H1 (cell line): ENCODE data around the gene CIDEA. TPM values are rescaled to one million over a fixed set of nuclear protein-coding genes. Genes with fewer than 3 reads are reported as not detected.
A peak's percentile ranks its signal among the peaks of the same experiment; 100 is the strongest.

Source experiments
- CTCF ChIA-PET: fragments of 300-600 bp; sonication (Branson Sonifier 250); formaldehyde crosslinking; loops from one replicate; lab custom pipeline; 2021; ENCODE audit not compliant: partially characterized antibody; lab: Charles Lee
- POLR2A ChIA-PET: fragments of 300-600 bp; sonication (Branson Sonifier 250); formaldehyde crosslinking; loops from one replicate; lab custom pipeline; 2021; ENCODE audit warnings: inconsistent platforms; ENCODE audit not compliant: partially characterized antibody; lab: Charles Lee
- DNase-seq, 2 experiments: peaks; one replicate each; pipeline versions ENCODE4 v3.0.0 to v3.0.0-alpha.2; 2010 to 2022; ENCODE audit warnings: low spot score in 2 of 2, low read depth in 1 of 2, mixed read lengths in 1 of 2
- FAIRE-seq: peaks from 2 replicates; lab custom pipeline; 2011; peaks lifted over from hg19 to GRCh38; lab: Jason Lieb, UNC
- H2AFZ ChIP-seq: 2 replicates; pipeline ENCODE4 v1.8.1; 2012; ENCODE audit warnings: low read length, inconsistent platforms
- H2AK5ac ChIP-seq: 2 replicates; pipeline ENCODE4 v1.6.1; 2013; ENCODE audit warnings: low read depth, low read length
- H2BK120ac ChIP-seq: replicated peaks from 2 replicates; pipeline ENCODE3; 2013; ENCODE audit warnings: low read depth, low read length, inconsistent platforms
- H2BK12ac ChIP-seq: 2 replicates; pipeline ENCODE4 v1.6.1; 2013; ENCODE audit warnings: low read depth, low read length
- H2BK15ac ChIP-seq: 2 replicates; pipeline ENCODE4 v1.6.1; 2013; ENCODE audit warnings: low read length
- H2BK20ac ChIP-seq: 2 replicates; pipeline ENCODE4 v1.6.1; 2013; ENCODE audit warnings: low read length
- H2BK5ac ChIP-seq: 2 replicates; pipeline ENCODE4 v1.6.1; 2013; ENCODE audit warnings: low read depth, low read length
- H3K14ac ChIP-seq: 2 replicates; pipeline ENCODE4 v1.6.1; 2013; ENCODE audit warnings: inconsistent platforms; ENCODE audit not compliant: insufficient read length
- H3K18ac ChIP-seq: 2 replicates; pipeline ENCODE4 v1.6.1; 2013; ENCODE audit warnings: low read length; ENCODE audit errors: extremely low read depth
- H3K23ac ChIP-seq: 2 replicates; pipeline ENCODE4 v1.6.1; 2013; ENCODE audit warnings: inconsistent platforms; ENCODE audit not compliant: insufficient read length
- H3K23me2 ChIP-seq: 2 replicates; pipeline ENCODE4 v1.6.1; 2013; ENCODE audit warnings: low read depth, low read length
- H3K27ac ChIP-seq: 2 replicates; pipeline ENCODE4 v1.6.1; 2011; ENCODE audit warnings: low read depth, low read length, inconsistent platforms
- H3K27me3 ChIP-seq, 4 experiments: replicated peaks in 1 of 4; 1 replicate in 1 of 4; 2 replicates in 3 of 4; pipeline versions ENCODE4 v1.6.1 to v1.8.1; 2011 to 2013; ENCODE audit warnings: low read length in 3 of 4, mild to moderate bottlenecking in 3 of 4, inconsistent platforms in 2 of 4, mixed read lengths in 2 of 4, moderate library complexity in 1 of 4; ENCODE audit not compliant: control insufficient read depth in 3 of 4, insufficient read depth in 3 of 4; ENCODE audit errors: extremely low read depth in 1 of 4
- H3K36me3 ChIP-seq, 4 experiments: 2 replicates each; pipeline versions ENCODE4 v1.6.1 to v1.8.1; 2011 to 2013; ENCODE audit warnings: mild to moderate bottlenecking in 4 of 4, low read length in 3 of 4, moderate library complexity in 2 of 4, control low read depth in 1 of 4, inconsistent platforms in 1 of 4; ENCODE audit not compliant: insufficient read depth in 4 of 4, control insufficient read depth in 2 of 4
- H3K4ac ChIP-seq: replicated peaks from 2 replicates; pipeline ENCODE3; 2013; ENCODE audit warnings: low read length, low read depth, mixed read lengths, inconsistent platforms; ENCODE audit not compliant: insufficient read length
- H3K4me1 ChIP-seq, 4 experiments: replicated peaks in 1 of 4; 1 replicate in 1 of 4; 2 replicates in 3 of 4; pipeline versions ENCODE4 v1.6.1 to v1.8.1; 2011 to 2013; ENCODE audit warnings: low read length in 3 of 4, inconsistent platforms in 2 of 4, mixed read lengths in 1 of 4; ENCODE audit not compliant: insufficient read depth in 4 of 4, control insufficient read depth in 3 of 4
- H3K4me2 ChIP-seq, 2 experiments: 2 replicates each; pipeline versions ENCODE4 v1.6.1 to v1.8.1; 2011 to 2013; ENCODE audit warnings: low read depth in 2 of 2, low read length in 2 of 2, control low read depth in 1 of 2, inconsistent platforms in 1 of 2, mild to moderate bottlenecking in 1 of 2; ENCODE audit not compliant: insufficient read depth in 1 of 2
- H3K4me3 ChIP-seq, 4 experiments: fragments of 200-600, 300-600 bp in 1 of 4; sonication (generic), shearing (Covaris generic), sonication (Bioruptor Twin) in 1 of 4; 2 replicates each; pipeline versions ENCODE4 v1.5.1 to v1.8.1; 2011 to 2016; ENCODE audit warnings: low read length in 4 of 4, low read depth in 3 of 4, control low read depth in 2 of 4, inconsistent platforms in 2 of 4, mild to moderate bottlenecking in 2 of 4, mixed read lengths in 1 of 4, moderate library complexity in 1 of 4; ENCODE audit not compliant: insufficient read depth in 2 of 4; ENCODE audit errors: extremely low read depth in 1 of 4
- H3K56ac ChIP-seq: replicated peaks from 2 replicates; pipeline ENCODE3; 2013; ENCODE audit warnings: low read depth, mild to moderate bottlenecking, mixed read lengths, low read length, inconsistent platforms; ENCODE audit not compliant: insufficient read length
- H3K79me1 ChIP-seq: 2 replicates; pipeline ENCODE4 v1.6.1; 2013; ENCODE audit warnings: low read depth, low read length, control low read depth
- H3K79me2 ChIP-seq, 2 experiments: 2 replicates each; pipeline versions ENCODE4 v1.6.1 to v1.8.1; 2012 to 2013; ENCODE audit warnings: low read length in 2 of 2, mild to moderate bottlenecking in 2 of 2, inconsistent platforms in 1 of 2; ENCODE audit not compliant: insufficient read depth in 2 of 2, control insufficient read depth in 1 of 2
- H3K9ac ChIP-seq, 4 experiments: replicated peaks in 1 of 4; 1 replicate in 1 of 4; 2 replicates in 3 of 4; pipeline versions ENCODE4 v1.6.1 to v1.8.1; 2011 to 2013; ENCODE audit warnings: low read depth in 3 of 4, low read length in 3 of 4, control low read depth in 2 of 4, mild to moderate bottlenecking in 2 of 4, moderate library complexity in 2 of 4, inconsistent platforms in 1 of 4; ENCODE audit errors: extremely low read depth in 1 of 4
- H3K9me3 ChIP-seq, 2 experiments: 2 replicates each; pipeline versions ENCODE4 v1.6.1 to v1.8.1; 2012 to 2013; ENCODE audit warnings: mild to moderate bottlenecking in 2 of 2, moderate library complexity in 2 of 2, control low read depth in 1 of 2, inconsistent platforms in 1 of 2, low read depth in 1 of 2, low read length in 1 of 2, mixed read lengths in 1 of 2; ENCODE audit not compliant: insufficient read depth in 2 of 2
- H4K20me1 ChIP-seq, 2 experiments: replicated peaks in 1 of 2; 2 replicates each; pipeline versions ENCODE3 to v1.8.1; 2011 to 2013; ENCODE audit warnings: inconsistent platforms in 2 of 2, low read length in 2 of 2, mild to moderate bottlenecking in 1 of 2; ENCODE audit not compliant: insufficient read depth in 2 of 2, control insufficient read depth in 1 of 2
- H4K5ac ChIP-seq: 2 replicates; pipeline ENCODE4 v1.6.1; 2013; ENCODE audit warnings: low read length, low read depth, mixed read lengths, inconsistent platforms; ENCODE audit not compliant: insufficient read length
- H4K8ac ChIP-seq: 2 replicates; pipeline ENCODE4 v1.8.0; 2013; ENCODE audit warnings: mild to moderate bottlenecking, moderate library complexity, low read length, inconsistent platforms; ENCODE audit not compliant: insufficient read depth; ENCODE audit errors: extremely low read depth
- H4K91ac ChIP-seq: replicated peaks from 2 replicates; pipeline ENCODE3; 2013; ENCODE audit warnings: low read length, mixed read lengths, inconsistent platforms; ENCODE audit not compliant: insufficient read length
- E2F6 ChIP-seq: IDR thresholded peaks from 2 replicates; pipeline ENCODE4 v1.6.1; 2012; ENCODE audit warnings: inconsistent platforms
- KDM1A ChIP-seq: fragments of 200-600, 300-600 bp; sonication (generic); IDR thresholded peaks from 2 replicates; pipeline ENCODE4 v1.7.1; 2016; ENCODE audit warnings: mild to moderate bottlenecking, low read length, borderline replicate concordance
- WGBS, 2 experiments: shearing (Covaris generic) in 1 of 2; methylation state at CpG; one replicate each; pipeline versions ENCODE4 v1.1.6 to v1.1.7; 2013 to 2015; ENCODE audit warnings: low lambda C conversion rate in 2 of 2, mixed read lengths in 2 of 2, inconsistent platforms in 1 of 2, low coverage in 1 of 2, missing lambda C conversion rate in 1 of 2; ENCODE audit not compliant: insufficient replicate concordance in 2 of 2, insufficient coverage in 1 of 2, insufficient read length in 1 of 2; ENCODE audit errors: extremely low coverage in 1 of 2, missing lambda C conversion rate in 1 of 2; 5-methylcytosine and 5-hydroxymethylcytosine counted together
- polyA plus RNA-seq, 7 experiments: library from polyadenylated mRNA; depleted of rRNA in 3 of 7; stranded (reverse) in 5 of 7; unstranded in 2 of 7; fragments of >200 nt in 5 of 7; fragments of 200-250 nt in 2 of 7; gene quantifications; 1 replicate in 5 of 7; 2 replicates in 1 of 7; 4 replicates in 1 of 7; pipeline versions ENCODE4 v1.2.1 to v1.2.3, GENCODE V29; 2011 to 2013; ENCODE audit warnings: missing spikeins in 2 of 7, mixed read lengths in 2 of 7
- total RNA-seq: library from RNA; stranded (reverse); fragmentation: NEBNext Ultra II Directional; extraction: Animal tissue kit (Norgen Biotek cat#: 25700); gene quantifications from 2 replicates; pipeline ENCODE4 v1.2.1, GENCODE V29; 2021

Gene CIDEA
- total and polyA plus RNA-seq, 2 of the 8 experiments (the other 6 are each of a cell fraction or from before 2014, with no cell fraction given): not detected

DNA sequence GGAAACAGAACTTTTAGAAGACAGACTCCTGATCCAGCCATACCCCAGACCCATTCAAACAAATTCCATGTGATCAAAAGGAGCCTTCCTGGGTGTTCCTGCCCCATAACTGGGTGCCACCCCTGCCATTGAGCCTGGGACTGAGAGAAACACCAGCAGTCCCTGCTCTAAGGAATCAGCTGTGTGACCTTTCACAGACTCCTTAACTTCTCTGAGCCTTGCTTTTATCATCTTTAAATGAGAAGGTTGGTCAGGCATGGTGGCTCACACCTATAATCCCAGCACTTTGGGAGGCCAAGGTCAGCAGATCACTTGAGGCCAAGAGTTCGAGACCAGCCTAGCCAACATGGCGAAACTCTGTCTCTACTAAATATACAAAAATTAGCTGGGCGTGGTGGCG is 20.6 kb downstream of the CIDEA start:
- Histone ChIP-seq H2BK15ac (no peak overlapping the region), H4K20me1 (no peaks in the 10 kb centered on the region), H3K27me3 (no peaks in the 10 kb centered on the region), H2AK5ac (no peak overlapping the region), H3K4me3 (no peak overlapping the region), H3K4me2 (no peak overlapping the region), H3K4ac (no peak overlapping the region), H2AFZ (no peak overlapping the region), H3K14ac (no peak overlapping the region), H2BK20ac (no peak overlapping the region), H4K91ac (no peak overlapping the region), H3K79me2 (no peaks in the 10 kb centered on the region), H3K79me1 (no peaks in the 10 kb centered on the region), H2BK12ac (no peak overlapping the region), H4K5ac (no peak overlapping the region), H2BK5ac (no peak overlapping the region), H3K27ac (no peak overlapping the region), H3K56ac (no peak overlapping the region), H3K23ac (no peak overlapping the region), H4K8ac (no peak overlapping the region), H3K9me3 (no peaks in the 10 kb centered on the region), H3K18ac (no peak overlapping the region), H2BK120ac (no peak overlapping the region), H3K36me3 (no peaks in the 10 kb centered on the region), H3K9ac (no peak overlapping the region), H3K23me2 (no peaks in the 10 kb centered on the region), H3K4me1 (peaks cover 0 to 10% (median 7%) of the 10 kb centered on the region in 4 experiments; a peak in 6 of 7 replicates)
- ChIA-PET POLR2A (no interaction called here), CTCF (interaction anchor here (1.4 to 1.7 kb wide), 2 partner anchors 12 to 13 kb away, joined by 3 to 4 read pairs; no protein-coding TSS in a partner anchor)
- WGBS, 2 experiments: 90% methylated on average over 4 of the region's 4 CpGs; no CpG with 5 or more reads in 1 of the 2 experiments
- no peak for TF ChIP-seq E2F6
- TF ChIP-seq KDM1A: 0 out of 2 replicates have a peak, but pooled peaks have one; percentile 12
- FAIRE-seq (no peak), DNase-seq (no peak)
